CD4-positive, alpha-beta T cell (primary cell): ENCODE results near the gene LYPD6B. TPM values are rescaled to one million over a fixed set of nuclear protein-coding genes. Genes with fewer than 3 reads are reported as not detected.

Source experiments
- ATAC-seq: fragments of 200-7000 bp; cut with Tn5 transposase; one replicate; pipeline ENCODE4 v1.10.0; 2022; ENCODE audit warnings: mild to moderate bottlenecking; ENCODE audit not compliant: poor library complexity
- CTCF ChIA-PET: fragments of 350-600 bp; sonication (Branson Sonifier 250); formaldehyde crosslinking; loops from one replicate; lab custom pipeline; 2021; ENCODE audit warnings: antibody characterized with exemption, inconsistent platforms; lab: Charles Lee
- POLR2A ChIA-PET: fragments of 350-600 bp; sonication (Branson Sonifier 250); formaldehyde crosslinking; loops from one replicate; lab custom pipeline; 2021; ENCODE audit warnings: antibody characterized with exemption, inconsistent platforms; lab: Charles Lee
- DNase-seq, 14 experiments: peaks; one replicate each; pipeline ENCODE4 v3.0.0-alpha.2; 2013 to 2020; ENCODE audit warnings: mixed read lengths in 2 of 14
- H3K27ac ChIP-seq, 2 donors: one replicate each; pipeline versions ENCODE4 v1.5.1 to v1.7.0; 2013; ENCODE audit warnings: low read length in 2 of 2, low read depth in 1 of 2, mild to moderate bottlenecking in 1 of 2
- H3K27me3 ChIP-seq, 2 experiments: 1 replicate in 1 of 2; 2 replicates in 1 of 2; pipeline versions ENCODE4 v1.6.1 to v1.7.0; 2013; ENCODE audit warnings: low read length in 2 of 2, control low read depth in 1 of 2, mild to moderate bottlenecking in 1 of 2, moderate library complexity in 1 of 2; ENCODE audit not compliant: insufficient read depth in 2 of 2, control insufficient read depth in 1 of 2
- H3K36me3 ChIP-seq: one replicate; pipeline ENCODE4 v1.6.1; 2013; ENCODE audit warnings: low read length, control low read depth; ENCODE audit not compliant: insufficient read depth
- H3K4me1 ChIP-seq: one replicate; pipeline ENCODE4 v1.6.1; 2013; ENCODE audit warnings: low read length, control low read depth; ENCODE audit not compliant: insufficient read depth
- H3K4me3 ChIP-seq: one replicate; pipeline ENCODE4 v1.5.1; 2013; ENCODE audit warnings: mild to moderate bottlenecking, low read length, moderate library complexity
- H3K9me3 ChIP-seq, 2 experiments: 1 replicate in 1 of 2; 2 replicates in 1 of 2; pipeline versions ENCODE4 v1.6.1 to v1.7.0; 2013; ENCODE audit warnings: low read length in 2 of 2, mild to moderate bottlenecking in 2 of 2, control low read depth in 1 of 2, moderate library complexity in 1 of 2; ENCODE audit not compliant: control insufficient read depth in 1 of 2, insufficient read depth in 1 of 2
- H3K27ac Mint-ChIP-seq: one replicate; pipeline ENCODE4 v1.8.0; 2020; ENCODE audit warnings: mixed read lengths
- H3K27me3 Mint-ChIP-seq: one replicate; pipeline ENCODE4 v1.8.0; 2021; ENCODE audit warnings: mixed read lengths
- H3K36me3 Mint-ChIP-seq: one replicate; pipeline ENCODE4 v1.8.0; 2021; ENCODE audit warnings: low read depth, mixed read lengths
- H3K4me1 Mint-ChIP-seq: one replicate; pipeline ENCODE4 v1.8.0; 2021; ENCODE audit warnings: low read depth, mixed read lengths
- H3K4me3 Mint-ChIP-seq: one replicate; pipeline ENCODE4 v1.8.0; 2020; ENCODE audit warnings: mild to moderate bottlenecking, mixed read lengths
- H3K9me3 Mint-ChIP-seq: one replicate; pipeline ENCODE4 v1.8.0; 2020; ENCODE audit warnings: mixed read lengths
- intact Hi-C, 2 experiments: fragments of 100-400 bp; cut with DNase I in 1 of 2; cut with micrococcal nuclease in 1 of 2; formaldehyde crosslinking; loops; one replicate each; pipeline versions ENCODE4 v1.15.1 to v1.9.0; 2023 to 2025; cut with DNase I, micrococcal nuclease
- total RNA-seq, 174 experiments: library from RNA in 2 of 174; stranded (reverse) in 2 of 174; gene quantifications; one replicate each; pipeline ENCODE4 v1.2.3 and lab custom pipeline; 2021 to 2026
- TF ChIP-seq, protein P1 (sequence below): fragments of 200-600 bp; IDR thresholded peaks from one replicate; pipeline ENCODE4 v1.8.0; 2022; ENCODE audit warnings: antibody characterized with exemption, mild to moderate bottlenecking

Gene LYPD6B
- total RNA-seq, 2 experiments from 2014 or later: not detected

DNA sequence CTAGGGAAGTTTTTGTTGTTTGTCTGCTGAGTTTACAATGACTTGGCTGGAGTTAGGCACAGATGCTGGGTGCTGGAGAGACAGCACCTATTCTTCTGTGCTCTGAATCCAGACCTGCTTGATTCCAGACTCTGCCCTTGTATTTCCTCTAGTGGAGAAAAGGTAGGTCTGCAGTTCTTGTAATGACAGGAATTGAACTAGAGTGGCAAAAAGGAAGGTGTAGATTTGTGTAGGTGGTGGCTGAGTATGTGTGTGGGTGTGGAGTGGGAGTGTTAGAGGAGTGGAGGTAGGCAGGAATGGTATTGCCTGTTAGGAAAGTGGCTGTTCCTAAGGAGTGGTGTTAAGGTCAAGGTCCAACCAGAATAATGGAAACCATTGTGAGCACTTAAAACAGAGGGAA is 220.0 kb downstream of the LYPD6B start:
- H3K27ac ChIP-seq: no peak overlapping the region
- ChIA-PET CTCF (no interaction called here), POLR2A (no interaction called here)
- no peak overlapping the region for H3K4me3 Mint-ChIP-seq
- no peak overlapping the region for H3K27ac Mint-ChIP-seq
- TF ChIP-seq, protein P1, sequence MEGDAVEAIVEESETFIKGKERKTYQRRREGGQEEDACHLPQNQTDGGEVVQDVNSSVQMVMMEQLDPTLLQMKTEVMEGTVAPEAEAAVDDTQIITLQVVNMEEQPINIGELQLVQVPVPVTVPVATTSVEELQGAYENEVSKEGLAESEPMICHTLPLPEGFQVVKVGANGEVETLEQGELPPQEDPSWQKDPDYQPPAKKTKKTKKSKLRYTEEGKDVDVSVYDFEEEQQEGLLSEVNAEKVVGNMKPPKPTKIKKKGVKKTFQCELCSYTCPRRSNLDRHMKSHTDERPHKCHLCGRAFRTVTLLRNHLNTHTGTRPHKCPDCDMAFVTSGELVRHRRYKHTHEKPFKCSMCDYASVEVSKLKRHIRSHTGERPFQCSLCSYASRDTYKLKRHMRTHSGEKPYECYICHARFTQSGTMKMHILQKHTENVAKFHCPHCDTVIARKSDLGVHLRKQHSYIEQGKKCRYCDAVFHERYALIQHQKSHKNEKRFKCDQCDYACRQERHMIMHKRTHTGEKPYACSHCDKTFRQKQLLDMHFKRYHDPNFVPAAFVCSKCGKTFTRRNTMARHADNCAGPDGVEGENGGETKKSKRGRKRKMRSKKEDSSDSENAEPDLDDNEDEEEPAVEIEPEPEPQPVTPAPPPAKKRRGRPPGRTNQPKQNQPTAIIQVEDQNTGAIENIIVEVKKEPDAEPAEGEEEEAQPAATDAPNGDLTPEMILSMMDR: no peak
- intact Hi-C loops: no loop called here
- ATAC-seq (no peak), DNase-seq (no peak)
- peaks cover 31% of the 10 kb centered on the region for H3K27me3 Mint-ChIP-seq
- H3K9me3 ChIP-seq: no peaks in the 10 kb centered on the region
- no peaks in the 10 kb centered on the region for H3K36me3 ChIP-seq
- H3K4me3 ChIP-seq: no peak overlapping the region
- no peaks in the 10 kb centered on the region for H3K4me1 ChIP-seq
- H3K9me3 Mint-ChIP-seq: peaks cover 9% of the 10 kb centered on the region
- no peaks in the 10 kb centered on the region for H3K4me1 Mint-ChIP-seq
- H3K27me3 ChIP-seq: peaks cover 0 to 4% of the 10 kb centered on the region in 2 experiments
- H3K36me3 Mint-ChIP-seq: no peaks in the 10 kb centered on the region

DNA sequence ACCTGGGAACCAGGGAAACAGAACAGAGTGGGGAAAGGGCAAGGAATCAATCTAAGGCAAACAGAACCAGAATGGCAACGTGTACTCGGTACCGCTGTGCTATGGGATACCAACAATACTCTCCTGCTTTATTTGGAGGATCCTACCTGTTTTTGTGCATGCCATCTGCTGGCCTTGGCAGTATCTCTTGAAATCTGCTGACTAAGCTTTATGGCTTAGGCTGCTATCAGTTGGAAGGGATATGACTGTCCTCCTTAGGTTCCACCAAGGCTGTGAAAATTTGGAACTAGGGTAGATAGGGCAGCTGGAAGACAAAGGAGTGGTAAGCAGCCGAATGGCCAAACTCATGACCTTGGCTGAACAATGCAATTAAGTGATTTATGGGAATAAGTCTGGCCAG is 220.6 kb downstream of the LYPD6B start:
- intact Hi-C loops: no loop called here
- Histone ChIP-seq H3K27ac (no peak overlapping the region), H3K27me3 (peaks cover 0 to 4% of the 10 kb centered on the region in 2 experiments), H3K4me1 (no peaks in the 10 kb centered on the region), H3K9me3 (no peaks in the 10 kb centered on the region), H3K36me3 (no peaks in the 10 kb centered on the region), H3K4me3 (no peak overlapping the region)
- H3K36me3 Mint-ChIP-seq: no peaks in the 10 kb centered on the region
- H3K9me3 Mint-ChIP-seq: peaks cover 5% of the 10 kb centered on the region
- TF ChIP-seq, protein P1: no peak
- no peak for ATAC-seq
- ChIA-PET POLR2A (no interaction called here), CTCF (no interaction called here)
- H3K27ac Mint-ChIP-seq: no peak overlapping the region
- no peaks in the 10 kb centered on the region for H3K4me1 Mint-ChIP-seq
- peaks cover 36% of the 10 kb centered on the region for H3K27me3 Mint-ChIP-seq
- DNase-seq: no peak
- H3K4me3 Mint-ChIP-seq: no peak overlapping the region

DNA sequence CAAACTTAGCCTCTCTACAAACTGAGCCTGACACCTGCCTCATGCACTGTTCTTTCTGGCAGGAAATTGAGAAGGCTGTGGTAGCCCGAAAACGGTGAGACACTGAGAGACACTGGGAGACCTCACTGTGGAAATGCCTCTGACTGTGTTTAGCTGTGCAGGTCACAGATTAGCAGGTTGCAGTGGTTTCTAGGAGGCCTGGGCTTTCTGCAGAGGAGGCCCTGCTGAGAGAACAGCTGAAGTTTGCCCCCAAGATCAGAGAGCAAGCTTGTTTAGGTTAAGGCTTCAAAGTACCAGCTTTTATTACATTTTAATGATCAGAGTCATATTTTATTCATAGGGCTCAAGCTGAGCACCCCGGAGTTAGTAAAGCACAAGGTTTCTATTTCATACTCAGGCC is 223.2 kb downstream of the LYPD6B start:
- DNase-seq: no peak
- Mint-ChIP-seq H3K4me3 (no peak overlapping the region), H3K9me3 (no peaks in the 10 kb centered on the region), H3K36me3 (no peaks in the 10 kb centered on the region), H3K27me3 (peaks cover 45% of the 10 kb centered on the region), H3K4me1 (no peaks in the 10 kb centered on the region), H3K27ac (no peak overlapping the region)
- POLR2A ChIA-PET: no interaction called here
- ATAC-seq: no peak
- no peak overlapping the region for H3K27ac ChIP-seq
- TF ChIP-seq, protein P1: no peak
- intact Hi-C loops: no loop called here
- H3K4me3 ChIP-seq: no peak overlapping the region
- no peaks in the 10 kb centered on the region for H3K36me3 ChIP-seq
- no peaks in the 10 kb centered on the region for H3K4me1 ChIP-seq
- no peaks in the 10 kb centered on the region for H3K9me3 ChIP-seq
- H3K27me3 ChIP-seq: peaks cover 0 to 4% of the 10 kb centered on the region in 2 experiments
- CTCF ChIA-PET: no interaction called here

Other genes with a start within 250 kb of the LYPD6B start
- 1 to 10 TPM; 7.3 to 8.1 TPM for gene KIF5C, start 163.5 kb upstream of the LYPD6B start, total RNA-seq